Fibroblast of the aortic adventitia (primary cell): Measurements from ENCODE around the gene GAGE10. TPM values are rescaled to one million over a fixed set of nuclear protein-coding genes. Genes with fewer than 3 reads are reported as not detected.
A peak's percentile ranks its signal among the peaks of the same experiment; 100 is the strongest.

Experiments used
- DNase-seq: peaks from one replicate; pipeline ENCODE4 v3.0.0-alpha.2; 2010; ENCODE audit warnings: low read depth
- H3K4me3 ChIP-seq: 2 replicates; pipeline ENCODE4 v1.5.1; 2011; ENCODE audit warnings: low read depth, mild to moderate bottlenecking, control low read depth, low read length, moderate library complexity
- total RNA-seq: library from RNA; depleted of rRNA; stranded (reverse); fragments of >200 nt; gene quantifications from 2 replicates; pipeline ENCODE4 v1.2.3, GENCODE V29; 2012; ENCODE audit warnings: low replicate concordance
- TF ChIP-seq, protein P1 (sequence below): IDR thresholded peaks from 2 replicates; pipeline ENCODE4 v1.5.1; 2011; ENCODE audit warnings: mild to moderate bottlenecking, low read length, control low read depth, inconsistent platforms; ENCODE audit not compliant: insufficient read depth

The GAGE10 gene
- total RNA-seq, 1 donor, result not detected

DNA sequence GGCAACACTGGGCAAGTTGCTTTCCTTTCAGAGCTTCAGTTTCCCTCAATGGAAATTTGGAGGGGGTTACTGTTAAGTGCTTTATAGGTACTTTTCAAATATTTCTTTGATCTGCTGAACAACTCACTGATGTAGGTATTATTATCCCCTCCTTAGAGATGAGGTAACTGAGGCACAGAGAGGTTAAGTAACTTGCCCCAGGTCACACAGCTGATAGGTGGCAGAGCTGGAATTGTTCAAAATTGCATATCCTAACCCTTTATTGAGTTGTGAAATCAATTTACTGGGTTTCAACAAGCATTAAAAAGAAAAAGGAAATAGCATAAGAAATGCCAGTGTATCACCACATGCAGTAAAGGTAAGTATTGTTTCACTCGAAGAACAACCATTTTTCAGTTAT, 27.2 kb upstream of the GAGE10 start:
- TF ChIP-seq, protein P1, sequence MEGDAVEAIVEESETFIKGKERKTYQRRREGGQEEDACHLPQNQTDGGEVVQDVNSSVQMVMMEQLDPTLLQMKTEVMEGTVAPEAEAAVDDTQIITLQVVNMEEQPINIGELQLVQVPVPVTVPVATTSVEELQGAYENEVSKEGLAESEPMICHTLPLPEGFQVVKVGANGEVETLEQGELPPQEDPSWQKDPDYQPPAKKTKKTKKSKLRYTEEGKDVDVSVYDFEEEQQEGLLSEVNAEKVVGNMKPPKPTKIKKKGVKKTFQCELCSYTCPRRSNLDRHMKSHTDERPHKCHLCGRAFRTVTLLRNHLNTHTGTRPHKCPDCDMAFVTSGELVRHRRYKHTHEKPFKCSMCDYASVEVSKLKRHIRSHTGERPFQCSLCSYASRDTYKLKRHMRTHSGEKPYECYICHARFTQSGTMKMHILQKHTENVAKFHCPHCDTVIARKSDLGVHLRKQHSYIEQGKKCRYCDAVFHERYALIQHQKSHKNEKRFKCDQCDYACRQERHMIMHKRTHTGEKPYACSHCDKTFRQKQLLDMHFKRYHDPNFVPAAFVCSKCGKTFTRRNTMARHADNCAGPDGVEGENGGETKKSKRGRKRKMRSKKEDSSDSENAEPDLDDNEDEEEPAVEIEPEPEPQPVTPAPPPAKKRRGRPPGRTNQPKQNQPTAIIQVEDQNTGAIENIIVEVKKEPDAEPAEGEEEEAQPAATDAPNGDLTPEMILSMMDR, result no peak
- DNase-seq, result no peak
- no peak overlapping the region for H3K4me3 ChIP-seq

DNA sequence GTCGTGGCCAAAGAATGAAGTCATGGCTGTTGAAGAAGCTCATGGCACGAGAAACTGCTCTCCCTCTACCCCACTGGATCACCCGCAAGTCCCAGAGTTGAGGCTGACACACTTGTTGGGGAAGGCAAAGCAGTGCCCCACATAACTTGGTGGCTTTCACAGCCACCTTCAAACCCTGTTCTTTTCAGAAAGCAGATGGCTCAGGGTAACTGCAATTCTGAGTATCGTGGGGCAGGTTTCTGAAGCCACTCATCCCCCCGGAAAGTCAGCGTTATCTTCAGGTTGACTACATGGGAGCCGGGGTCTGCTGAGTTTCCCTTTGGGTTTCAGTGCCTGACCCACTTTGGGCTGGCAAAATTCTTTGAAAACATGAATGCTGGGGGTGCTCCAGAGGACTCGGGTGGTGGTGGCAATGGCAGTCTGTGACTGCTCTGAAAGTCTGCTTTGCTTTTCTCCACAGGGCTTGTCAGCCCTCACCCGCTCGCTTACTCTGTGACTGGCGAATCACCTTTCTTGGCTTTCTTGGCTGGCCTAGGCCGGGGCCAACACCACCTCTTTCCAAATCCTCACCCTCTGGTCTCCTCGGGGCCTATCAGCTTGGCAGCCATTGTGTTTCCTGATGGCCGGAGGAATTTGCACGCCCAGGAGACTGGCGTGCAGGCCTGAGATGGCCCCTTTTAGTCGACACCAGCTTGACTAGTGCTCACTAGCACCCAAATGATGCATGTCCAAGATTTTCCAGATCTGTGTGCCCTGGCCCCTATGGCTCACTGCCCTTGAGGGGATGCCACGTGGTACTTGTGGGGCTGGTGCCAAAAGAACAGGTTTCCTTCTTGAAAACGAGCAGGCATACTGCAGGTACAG, 26.5 kb upstream of the GAGE10 start:
- H3K4me3 ChIP-seq, result no peak overlapping the region
- DNase-seq, result peak; percentile 16
- TF ChIP-seq, protein P1, result no peak

DNA sequence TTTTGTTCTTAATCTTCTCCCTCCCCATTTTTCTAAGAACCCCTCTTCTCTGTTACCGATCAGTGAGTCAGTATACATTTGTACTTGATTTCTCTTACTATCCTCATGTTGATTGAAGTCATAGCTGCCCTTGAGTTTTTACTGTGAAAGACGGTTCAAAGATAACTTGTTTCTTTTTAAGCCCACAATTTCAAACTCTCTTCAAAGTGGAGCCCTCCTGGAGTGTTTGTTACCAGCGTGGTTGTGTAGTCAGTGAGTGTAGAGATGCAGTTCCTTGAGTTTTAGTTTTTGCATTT, 26.0 kb upstream of the GAGE10 start:
- DNase-seq, result no peak
- TF ChIP-seq, protein P1, result no peak
- H3K4me3 ChIP-seq, result no peak overlapping the region

DNA sequence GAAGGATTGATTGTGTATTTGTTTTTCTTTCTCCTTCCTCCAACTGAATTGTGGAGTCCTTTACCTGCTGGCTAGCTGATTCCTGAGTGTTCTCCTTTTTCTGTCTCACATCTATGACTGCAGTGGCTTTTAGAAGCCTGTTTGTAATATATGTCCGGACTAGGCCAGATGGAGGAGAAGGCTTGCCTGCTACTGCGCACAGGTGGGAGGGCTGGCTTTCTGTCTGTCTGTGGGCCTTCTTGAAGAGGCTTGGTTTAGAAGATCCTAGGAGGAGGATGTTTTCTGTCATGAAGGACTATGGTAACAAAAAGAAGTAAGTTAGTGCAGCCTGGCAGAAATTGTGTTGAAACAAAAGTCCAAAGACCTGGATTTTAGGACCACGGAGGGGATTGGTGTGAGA, 25.4 kb upstream of the GAGE10 start:
- DNase-seq, result no peak
- H3K4me3 ChIP-seq, result no peak overlapping the region
- TF ChIP-seq, protein P1, result no peak

DNA sequence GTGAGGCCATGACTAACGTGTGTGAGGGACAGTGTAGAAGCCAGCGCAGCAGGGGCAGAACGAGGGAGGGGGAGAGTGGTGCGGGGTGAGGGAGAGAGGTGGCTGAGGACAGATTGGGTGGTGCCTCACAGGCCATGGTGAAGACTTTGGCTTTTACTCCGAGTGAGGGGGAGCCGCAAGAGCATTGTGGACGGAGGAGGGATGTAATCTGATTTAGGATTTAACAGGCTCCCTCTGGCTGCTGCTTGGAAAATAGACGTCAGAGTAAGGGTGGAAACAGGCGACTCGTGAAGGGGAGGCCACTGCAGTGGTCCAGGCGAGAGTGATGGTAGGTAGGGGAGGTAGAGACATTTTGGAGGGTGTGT, 20.8 kb upstream of the GAGE10 start:
- no peak overlapping the region for H3K4me3 ChIP-seq
- DNase-seq, result peak; percentile 44
- TF ChIP-seq, protein P1, result peak; percentile 30

DNA sequence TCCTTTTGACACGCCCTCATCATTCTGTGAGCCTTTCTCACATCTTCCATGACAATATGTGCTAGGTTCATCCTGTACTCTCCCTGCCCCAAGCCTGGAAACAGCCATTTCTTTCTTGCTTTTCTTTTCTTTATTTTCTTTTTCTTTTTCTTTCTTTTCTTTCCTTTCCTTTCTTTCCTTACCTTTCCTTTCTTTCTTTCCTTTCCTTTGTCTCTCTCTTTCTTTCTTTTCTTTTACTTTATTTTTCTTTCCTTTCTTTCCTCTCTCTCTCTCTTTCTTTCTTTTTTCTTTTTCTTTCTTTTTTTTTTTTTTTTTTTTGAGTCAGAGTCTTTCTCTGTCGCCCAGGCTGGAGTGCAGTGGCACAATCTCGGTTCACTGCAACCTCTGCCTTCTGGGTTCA, 19.2 kb upstream of the GAGE10 start:
- TF ChIP-seq, protein P1, result no peak
- no peak for DNase-seq
- no peak overlapping the region for H3K4me3 ChIP-seq

DNA sequence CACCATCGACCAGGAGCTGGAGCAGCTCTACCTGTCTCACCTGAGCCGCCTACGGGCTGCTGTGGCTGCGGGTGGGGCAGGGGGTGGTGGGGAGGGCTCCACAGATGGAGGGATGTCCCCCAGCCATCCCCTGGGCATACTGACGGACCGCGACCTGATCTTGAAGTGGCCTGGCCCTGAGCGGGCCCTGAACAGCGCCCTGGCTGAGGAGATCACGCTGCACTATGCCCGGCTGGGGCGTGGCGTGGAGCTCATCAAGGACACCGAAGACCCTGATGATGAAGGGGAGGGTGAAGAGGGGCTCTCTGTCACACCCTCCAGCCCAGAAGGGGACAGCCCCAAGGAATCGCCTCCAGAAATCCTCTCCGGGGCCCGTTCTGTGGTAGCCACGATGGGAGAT, 17.3 kb upstream of the GAGE10 start:
- DNase-seq, result no peak
- TF ChIP-seq, protein P1, result no peak
- H3K4me3 ChIP-seq, result no peak overlapping the region
